ENCODE results near the gene TNIK.
"Not testable (repeated sequence)": the region's sequence is repeated elsewhere in the genome, so short reads cannot be mapped to it uniquely, and the experiment has no call there.

Gene TNIK

GRCh38 chr3:171445620-171446204 is 14.5 kb downstream of the TNIK start:
- no peak for DNase-seq

- no peak for DNase-seq
Observed at GRCh38 chr3:171444001-171444690, 16.1 kb downstream of the TNIK start.

- DNase-seq, result no peak
Observed at GRCh38 chr3:171443211-171443957, 16.8 kb downstream of the TNIK start.

DNA sequence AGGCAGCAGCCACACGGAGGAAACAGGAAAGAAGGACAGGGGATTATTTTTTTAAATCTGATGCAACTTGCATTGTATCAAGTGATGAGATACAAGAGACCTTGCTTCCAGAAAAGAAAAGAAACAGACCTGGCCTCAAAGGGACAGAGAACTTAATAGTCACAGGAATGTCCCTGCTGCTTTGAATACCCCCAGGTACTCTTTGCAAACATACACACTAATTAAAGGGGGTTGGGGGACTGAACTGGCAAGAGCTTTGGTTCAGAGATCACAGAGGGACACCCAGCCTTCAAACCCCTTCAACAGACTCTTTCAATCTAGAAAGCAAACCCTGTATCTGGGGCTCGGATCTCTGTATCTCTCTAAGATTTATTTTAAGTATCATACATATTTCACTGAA is 18.0 kb downstream of the TNIK start:
- no peak for DNase-seq

DNA sequence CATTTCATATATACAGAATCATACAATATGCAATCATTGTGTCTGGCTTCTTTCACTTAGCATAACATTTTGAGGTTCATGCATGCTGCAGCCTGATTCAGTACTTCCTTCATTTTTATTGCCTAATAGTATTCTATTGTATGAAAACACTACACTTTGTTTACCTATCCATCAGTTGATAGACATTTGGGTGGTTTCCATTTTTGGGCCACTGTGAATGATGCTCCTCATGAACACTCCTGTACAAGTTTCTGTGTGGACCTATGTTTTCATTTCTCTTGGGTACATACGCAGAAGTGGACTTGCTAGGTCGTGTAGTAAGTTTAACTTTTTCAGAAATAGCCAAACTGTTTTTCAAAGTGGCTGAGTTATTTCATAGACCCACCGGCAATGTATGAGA is 18.8 kb downstream of the TNIK start:
- DNase-seq, result no peak

DNA sequence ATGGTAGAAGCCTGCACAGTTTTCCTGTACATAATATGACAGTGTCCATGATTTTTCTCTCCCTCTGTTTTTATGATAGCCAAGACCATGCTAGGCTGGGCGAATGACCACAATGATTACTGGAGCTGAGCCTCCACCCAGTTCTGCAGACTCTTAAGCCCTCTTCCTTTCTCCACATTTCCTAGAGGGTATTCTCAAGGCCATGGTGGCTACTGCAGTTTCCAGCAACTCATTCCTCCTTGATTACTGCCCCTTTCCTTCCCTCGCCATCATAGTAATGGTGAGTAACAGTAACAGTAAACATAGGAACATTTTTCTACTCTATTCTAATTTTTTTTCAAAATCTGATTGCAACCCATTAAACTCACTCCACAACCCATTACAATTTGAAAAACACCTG is 20.2 kb downstream of the TNIK start:
- DNase-seq, result no peak

DNA sequence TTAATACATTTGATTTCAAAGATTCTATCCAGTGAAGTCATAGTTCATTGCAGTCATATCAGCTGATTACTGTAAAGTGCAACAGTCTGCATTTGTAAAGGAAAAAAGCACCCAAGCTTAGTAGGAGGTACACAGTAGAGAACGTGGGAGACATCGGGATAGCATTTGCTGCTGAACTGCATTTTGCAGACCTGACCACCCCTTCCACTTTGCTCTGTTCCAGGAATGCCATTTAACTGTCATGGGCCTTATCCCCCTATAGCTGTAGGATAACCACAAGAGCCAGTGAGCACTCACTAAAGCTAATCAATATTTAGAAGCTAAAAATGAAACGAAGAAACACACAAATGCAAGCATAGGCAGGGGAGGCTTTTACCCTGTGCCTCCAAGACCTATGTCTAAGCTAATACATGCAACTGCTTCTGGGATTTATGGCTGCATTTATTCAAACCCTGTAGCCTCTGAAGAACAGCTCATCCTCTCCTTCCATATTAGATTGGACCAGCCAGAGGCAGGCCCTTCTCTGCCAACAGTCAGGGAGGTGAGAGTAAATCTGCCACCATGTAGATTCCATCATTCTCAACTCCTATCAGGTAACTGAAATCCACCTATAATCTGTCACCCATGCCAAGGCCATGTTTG is 23.0 kb downstream of the TNIK start:
- no peak for DNase-seq

GRCh38 chr3:171436380-171436779 is 23.8 kb downstream of the TNIK start:
- no peak for DNase-seq

DNA sequence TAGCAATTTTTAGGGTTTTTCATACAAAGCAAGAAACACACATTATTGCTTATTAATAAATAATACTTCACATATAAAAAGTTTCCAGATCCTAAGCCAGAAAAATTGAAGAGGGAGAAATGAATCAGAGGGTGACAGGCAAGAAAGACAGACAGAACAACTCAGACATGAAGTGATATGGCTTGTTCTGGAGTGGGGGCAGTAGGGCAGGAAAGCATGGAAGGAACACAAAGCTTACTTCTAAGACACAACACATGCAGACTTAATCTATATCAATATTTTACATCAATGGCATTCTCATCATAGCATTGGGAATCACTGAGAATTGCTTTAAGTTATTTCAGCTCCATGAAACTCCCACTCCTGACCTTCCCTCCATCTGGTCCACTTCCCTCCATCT is 24.4 kb downstream of the TNIK start:
- no peak for DNase-seq

GRCh38 chr3:171435143-171435542 is 25.1 kb downstream of the TNIK start:
- DNase-seq, result no peak

DNA sequence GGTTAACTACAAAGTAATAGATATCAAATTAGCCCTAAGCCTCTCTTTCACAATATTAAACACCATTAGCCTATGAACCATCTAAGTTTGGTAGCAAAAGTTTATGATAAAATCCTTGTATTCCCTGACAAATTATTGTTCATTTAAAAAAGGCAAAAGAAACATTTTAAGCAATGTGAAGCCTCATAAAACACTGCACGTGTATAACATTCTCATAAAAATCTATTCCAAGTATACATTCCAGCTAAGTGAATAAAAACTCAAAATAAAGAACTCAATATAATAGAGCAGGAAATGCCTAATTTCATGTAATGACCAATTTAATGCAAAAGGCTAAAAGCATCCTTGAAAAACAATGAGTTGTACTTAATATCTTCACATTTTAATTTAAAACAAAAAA is 27.7 kb downstream of the TNIK start:
- DNase-seq, result no peak

DNA sequence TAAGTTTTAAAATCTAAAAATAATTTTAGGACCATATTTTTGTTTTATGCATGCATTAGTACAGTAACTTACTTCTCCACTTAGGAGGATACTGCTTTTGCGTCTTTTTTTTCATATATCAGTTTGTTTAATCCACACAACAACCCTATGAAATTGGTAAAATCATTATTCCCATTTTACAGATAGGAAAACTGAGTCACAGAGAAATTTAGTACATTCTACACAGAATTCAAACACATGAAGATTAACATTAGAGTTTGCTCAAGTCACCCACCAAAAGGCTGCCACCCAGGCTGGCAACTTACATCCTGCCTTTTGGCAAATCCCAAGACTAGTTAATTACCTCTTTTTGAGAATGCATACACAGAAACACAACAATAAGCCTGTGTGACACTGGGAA is 28.7 kb downstream of the TNIK start:
- DNase-seq, result no peak

- no peak for DNase-seq
Observed at GRCh38 chr3:171430530-171430929, 29.7 kb downstream of the TNIK start.

DNA sequence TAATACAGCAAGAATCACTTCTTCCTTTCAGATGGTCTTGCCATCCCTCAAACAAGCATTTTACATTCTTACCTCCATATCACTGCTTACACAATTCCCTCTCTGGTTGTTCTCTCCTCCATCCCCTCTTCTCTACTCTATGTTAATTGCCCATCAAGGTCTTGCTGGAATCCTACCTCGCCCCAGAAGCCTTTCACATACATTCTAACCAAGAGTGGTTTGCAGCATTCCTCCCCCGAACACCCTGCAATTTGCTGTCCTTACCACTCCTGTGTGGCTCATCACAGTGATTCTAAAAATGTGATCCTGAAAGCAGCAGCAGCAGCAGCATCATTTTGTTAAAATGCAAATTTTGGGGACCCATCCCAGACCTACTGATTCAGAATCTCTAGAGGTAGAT is 30.6 kb downstream of the TNIK start:
- no peak for DNase-seq

- DNase-seq, result no peak
Observed at GRCh38 chr3:171428892-171429291, 31.3 kb downstream of the TNIK start.

DNA sequence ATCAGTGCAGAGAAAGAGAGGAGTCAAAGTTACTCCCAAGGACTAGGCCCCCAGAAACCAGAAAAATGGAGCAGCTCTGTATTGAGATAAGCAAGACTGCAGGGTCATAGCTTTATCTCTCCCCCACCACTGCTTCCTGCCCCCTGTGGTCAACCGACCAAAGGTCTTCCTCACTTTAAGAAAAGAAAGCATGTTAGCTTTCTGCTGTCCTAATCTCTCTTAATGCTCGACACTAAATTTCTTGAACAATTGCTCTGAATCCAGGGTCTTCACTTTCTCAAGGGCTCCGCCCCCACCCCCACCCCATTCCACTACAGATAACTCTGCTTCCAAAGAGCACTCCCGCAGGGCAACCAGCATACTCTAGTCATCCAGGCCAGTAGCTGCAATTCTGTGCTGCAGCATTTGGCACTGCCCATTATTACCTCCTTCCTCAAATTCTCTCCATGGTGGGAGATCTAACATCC is 31.9 kb downstream of the TNIK start:
- DNase-seq, result no peak

- no peak for DNase-seq
Observed at GRCh38 chr3:171427771-171428320, 32.4 kb downstream of the TNIK start.

DNA sequence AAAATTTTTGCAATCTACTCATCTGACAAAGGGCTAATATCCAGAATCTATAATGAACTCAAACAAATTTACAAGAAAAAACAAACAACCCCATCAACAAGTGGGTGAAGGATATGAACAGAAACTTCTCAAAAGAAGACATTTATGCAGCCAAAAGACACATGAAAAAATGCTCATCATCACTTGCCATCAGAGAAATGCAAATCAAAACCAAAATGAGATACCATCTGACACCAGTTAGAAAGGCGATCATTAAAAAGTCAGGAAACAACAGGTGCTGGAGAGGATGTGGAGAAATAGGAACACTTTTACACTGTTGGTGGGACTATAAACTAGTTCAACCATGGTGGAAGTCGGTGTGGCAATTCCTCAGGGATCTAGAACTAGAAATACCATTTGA is 36.1 kb downstream of the TNIK start:
- DNase-seq, result not testable (repeated sequence)

GRCh38 chr3:171422855-171423254 is 37.4 kb downstream of the TNIK start:
- DNase-seq, result not testable (repeated sequence)

DNA sequence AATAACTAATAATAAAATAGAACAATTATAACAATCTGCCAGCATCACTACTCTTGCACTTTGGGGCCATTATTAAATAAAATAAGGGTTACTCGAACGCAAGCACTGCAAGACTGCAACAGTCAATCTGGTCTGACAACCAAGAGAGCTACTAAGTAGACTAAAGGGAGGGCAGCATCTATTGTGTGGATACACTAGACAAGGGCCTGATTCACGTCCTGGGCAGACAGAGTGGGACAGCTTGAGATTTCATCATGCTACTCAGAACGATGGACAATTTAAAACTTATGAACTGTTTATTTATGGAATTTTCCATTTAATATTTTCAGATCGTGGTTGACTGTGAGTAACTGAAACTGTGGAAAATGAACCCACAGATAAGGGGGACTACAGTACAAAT is 39.5 kb downstream of the TNIK start:
- DNase-seq, result no peak

GRCh38 chr3:171419457-171419856 is 40.7 kb downstream of the TNIK start:
- DNase-seq, result no peak

GRCh38 chr3:171417813-171418212 is 42.4 kb downstream of the TNIK start:
- no peak for DNase-seq

GRCh38 chr3:171417137-171417536 is 43.1 kb downstream of the TNIK start:
- DNase-seq, result no peak
